LNCAP (cell line): ENCODE results near the gene ZNF396.

ENCODE experiments used
- CTCF ChIP-seq: fragments of 450-650 bp; IDR thresholded peaks from 2 replicates; pipeline ENCODE4 v1.5.1; 2017; ENCODE audit warnings: mild to moderate bottlenecking

The ZNF396 gene

GRCh38 chr18:35376742-35377695, at the start of gene ZNF396:
TSS of gene ZNF396 (minus strand) at chr18:35377337. CDS start at chr18:35374292, 3,045 bp downstream.
- TF ChIP-seq CTCF = no peak

GRCh38 chr18:35426786-35427185, 49.6 kb upstream of the ZNF396 start:
- no peak for TF ChIP-seq CTCF

- TF ChIP-seq CTCF = no peak
Measured at GRCh38 chr18:35424356-35424755, 47.2 kb upstream of the ZNF396 start.

- no peak for TF ChIP-seq CTCF
Measured at GRCh38 chr18:35422237-35422636, 45.1 kb upstream of the ZNF396 start.

GRCh38 chr18:35418610-35419009, 41.5 kb upstream of the ZNF396 start:
- no peak for TF ChIP-seq CTCF

- TF ChIP-seq CTCF = no peak
Measured at GRCh38 chr18:35417223-35417622, 40.1 kb upstream of the ZNF396 start.

- TF ChIP-seq CTCF = no peak
Measured at GRCh38 chr18:35415511-35416073, 38.5 kb upstream of the ZNF396 start.
